Upper lobe of left lung (tissue), 6 donors: ENCODE results near the gene B4GALNT1. TPM values are rescaled to one million over a fixed set of nuclear protein-coding genes. Genes with fewer than 3 reads are reported as not detected.
"Not testable (repeated sequence)": the region's sequence is repeated elsewhere in the genome, so short reads cannot be mapped to it uniquely, and the experiment has no call there.

Experiments
- ATAC-seq, 2 donors: fragments of 200-7000 bp; cut with Tn5 transposase; one replicate each; pipeline ENCODE4 v1.9.1; 2022; ENCODE audit warnings: mild to moderate bottlenecking in 2 of 2, moderate library complexity in 2 of 2; ENCODE audit not compliant: low FRiP score in 2 of 2
- DNase-seq, 2 donors: peaks; one replicate each; pipeline ENCODE4 v3.0.0-alpha.2; 2019 to 2020
- H3K27ac ChIP-seq, 4 donors: fragments of 200-600 bp; sonication (generic); one replicate each; pipeline ENCODE4 v1.5.1; 2016 to 2019
- H3K27me3 ChIP-seq, 4 donors: fragments of 200-600 bp; sonication (generic); one replicate each; pipeline ENCODE4 v1.5.1; 2017 to 2019
- H3K36me3 ChIP-seq, 4 donors: fragments of 200-600 bp; sonication (generic); one replicate each; pipeline ENCODE4 v1.5.1; 2016 to 2019
- H3K4me1 ChIP-seq, 4 donors: fragments of 200-600 bp; sonication (generic); one replicate each; pipeline ENCODE4 v1.5.1; 2018 to 2019
- H3K4me3 ChIP-seq, 4 donors: fragments of 200-600 bp; sonication (generic); one replicate each; pipeline ENCODE4 v1.5.1; 2017 to 2019; ENCODE audit warnings: mild to moderate bottlenecking in 2 of 4, moderate library complexity in 1 of 4
- H3K9me3 ChIP-seq, 4 donors: fragments of 200-600 bp; sonication (generic); one replicate each; pipeline ENCODE4 v1.5.1; 2018 to 2019
- CTCF ChIP-seq, 6 experiments: fragments of 450-650 bp in 4 of 6; fragments of 200-600 bp in 2 of 6; sonication (generic) in 2 of 6; IDR thresholded peaks; one replicate each; pipeline ENCODE4 v1.5.1; 2016 to 2019; ENCODE audit warnings: antibody characterized with exemption in 6 of 6
- EP300 ChIP-seq, 4 donors: sonication (generic); formaldehyde crosslinking; IDR thresholded peaks; one replicate each; pipeline ENCODE4 v1.5.1; 2017; ENCODE audit warnings: antibody characterized with exemption in 4 of 4, control low read depth in 2 of 4
- POLR2A ChIP-seq, 4 donors: fragments of 450-650 bp; IDR thresholded peaks; one replicate each; pipeline ENCODE4 v1.5.1; 2016 to 2017; ENCODE audit warnings: antibody characterized with exemption in 4 of 4, mild to moderate bottlenecking in 2 of 4
- POLR2AphosphoS5 ChIP-seq, 2 donors: sonication (generic); formaldehyde crosslinking; IDR thresholded peaks; one replicate each; pipeline ENCODE4 v1.5.1; 2017; ENCODE audit warnings: antibody characterized with exemption in 2 of 2
- WGBS, 2 donors: methylation state at CpG; one replicate each; pipeline ENCODE4 v1.1.5; 2017 to 2018; 5-methylcytosine and 5-hydroxymethylcytosine counted together
- total RNA-seq, 6 donors: library from RNA; depleted of rRNA in 4 of 6; stranded (reverse); fragments of >200 nt in 4 of 6; gene quantifications; one replicate each; pipeline versions ENCODE4 v1.1.0 to v1.2.1, GENCODE V29; 2016 to 2021
- donor health status: DM: no; HTN: no; CAD: no; lungs with moderate emphysema.
- donor health status: DM: no; HTN: yes; CAD: no; lungs with severe emphysema.

The B4GALNT1 gene
- total RNA-seq, 6 donors from 2014 or later, result under 0.01 to 2.6 (median 0.80) TPM

GRCh38 chr12:57655541-57656240, 22.7 kb upstream of the B4GALNT1 start:
- DNase-seq, result peak in 1 of 2 donors; percentile 65
- WGBS, 2 donors, result 87% methylated on average over 4 to 21 of the region's 23 CpGs
- H3K9me3 ChIP-seq, result no peaks in the 10 kb centered on the region
- no peaks in the 10 kb centered on the region for H3K36me3 ChIP-seq
- ATAC-seq, result no peak
- TF ChIP-seq CTCF (IDR thresholded peaks at IDR 0.05) (no peak), POLR2AphosphoS5 (IDR thresholded peaks at IDR 0.05) (no peak)
- peaks cover 0 to 12% (median 2%) of the 10 kb centered on the region in 4 donors for H3K4me1 ChIP-seq
- no peaks in the 10 kb centered on the region for H3K27me3 ChIP-seq
- H3K4me3 ChIP-seq, result no peak overlapping the region
- H3K27ac ChIP-seq, result no peak overlapping the region

- TF ChIP-seq POLR2AphosphoS5 (IDR thresholded peaks at IDR 0.05) (no peak), CTCF (IDR thresholded peaks at IDR 0.05) (no peak), POLR2A (IDR thresholded peaks at IDR 0.05) (no peak), EP300 (IDR thresholded peaks at IDR 0.05) (no peak)
- Histone ChIP-seq H3K36me3 (no peaks in the 10 kb centered on the region), H3K27me3 (no peaks in the 10 kb centered on the region), H3K4me3 (no peak overlapping the region), H3K4me1 (peaks cover 0 to 12% (median 2%) of the 10 kb centered on the region in 4 donors), H3K9me3 (no peaks in the 10 kb centered on the region), H3K27ac (no peak overlapping the region)
- WGBS, 2 donors, result 66 to 70% methylated on average over 3 of the region's 3 CpGs
- DNase-seq, result no peak
- ATAC-seq, result no peak
Measured at GRCh38 chr12:57654042-57654441, 21.0 kb upstream of the B4GALNT1 start.

- H3K27ac ChIP-seq, H3K4me3 ChIP-seq, H3K4me1 ChIP-seq, H3K27me3 ChIP-seq, H3K36me3 ChIP-seq, ATAC-seq, DNase-seq: not testable (repeated sequence)
- peaks cover 0 to 11% (median 10%) of the 10 kb centered on the region in 4 donors for H3K9me3 ChIP-seq
- WGBS, 2 donors, result 81 to 90% methylated on average over 4 to 10 of the region's 15 CpGs
Measured at GRCh38 chr12:57646659-57647049, 13.7 kb upstream of the B4GALNT1 start.

- ATAC-seq, H3K27me3 ChIP-seq, H3K4me3 ChIP-seq, DNase-seq, H3K36me3 ChIP-seq, H3K27ac ChIP-seq, H3K4me1 ChIP-seq: not testable (repeated sequence)
- peaks cover 0 to 11% (median 10%) of the 10 kb centered on the region in 4 donors for H3K9me3 ChIP-seq
- WGBS, 2 donors, result 73 to 74% methylated on average over 10 to 11 of the region's 13 CpGs
Measured at GRCh38 chr12:57645990-57646658, 13.1 kb upstream of the B4GALNT1 start.

- peaks cover 0 to 11% (median 10%) of the 10 kb centered on the region in 4 donors for H3K9me3 ChIP-seq
- DNase-seq, result no peak
- TF ChIP-seq EP300 (IDR thresholded peaks at IDR 0.05) (no peak), POLR2A (IDR thresholded peaks at IDR 0.05) (no peak), POLR2AphosphoS5 (IDR thresholded peaks at IDR 0.05) (no peak), CTCF (IDR thresholded peaks at IDR 0.05) (no peak)
- H3K27me3 ChIP-seq, result no peaks in the 10 kb centered on the region
- no peak for ATAC-seq
- H3K4me3 ChIP-seq, result no peak overlapping the region
- no peak overlapping the region for H3K27ac ChIP-seq
- no peaks in the 10 kb centered on the region for H3K36me3 ChIP-seq
- H3K4me1 ChIP-seq, result no peaks in the 10 kb centered on the region
- 47 to 53% methylated on average over 5 of the region's 5 CpGs for WGBS, 2 donors
Measured at GRCh38 chr12:57641699-57642442, 8.9 kb upstream of the B4GALNT1 start.
